C4-2B (cell line): Measurements from ENCODE around the gene ZSCAN31.
"Not testable (repeated sequence)": the region's sequence is repeated elsewhere in the genome, so short reads cannot be mapped to it uniquely, and the experiment has no call there.

Experiments used
- H3K27ac ChIP-seq: fragments of 450-650 bp; 2 replicates; pipeline ENCODE4 v1.5.1; 2017
- ZFX ChIP-seq: fragments of 450-650 bp; IDR thresholded peaks from 2 replicates; pipeline ENCODE4 v1.6.1; 2017
- TF ChIP-seq, protein P1 (sequence below): fragments of 450-650 bp; conservative IDR thresholded peaks from 2 replicates; pipeline ENCODE4 v1.5.1; 2017; ENCODE audit warnings: mild to moderate bottlenecking

ZSCAN31 gene

DNA sequence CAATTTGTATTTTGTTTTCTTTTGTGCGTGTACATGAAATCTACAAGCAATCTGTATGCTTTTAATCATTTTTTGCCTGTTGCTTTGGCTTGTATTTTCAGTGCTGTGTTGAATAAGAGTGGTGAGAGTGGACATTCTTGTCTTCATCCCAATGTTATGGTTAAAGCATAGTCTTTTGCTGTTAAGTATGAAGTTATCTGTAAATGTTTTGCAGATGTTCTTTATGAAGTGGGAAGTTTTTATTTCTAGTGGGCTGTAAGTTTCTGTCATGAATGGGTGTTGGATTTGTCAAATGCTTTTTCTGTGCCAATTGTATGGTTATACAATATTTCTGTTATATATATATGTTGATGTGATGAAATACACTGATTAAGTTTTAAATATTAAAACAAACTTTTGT is 38.0 kb upstream of the ZSCAN31 start:
- H3K27ac ChIP-seq, result no peak overlapping the region
- TF ChIP-seq, protein P1, sequence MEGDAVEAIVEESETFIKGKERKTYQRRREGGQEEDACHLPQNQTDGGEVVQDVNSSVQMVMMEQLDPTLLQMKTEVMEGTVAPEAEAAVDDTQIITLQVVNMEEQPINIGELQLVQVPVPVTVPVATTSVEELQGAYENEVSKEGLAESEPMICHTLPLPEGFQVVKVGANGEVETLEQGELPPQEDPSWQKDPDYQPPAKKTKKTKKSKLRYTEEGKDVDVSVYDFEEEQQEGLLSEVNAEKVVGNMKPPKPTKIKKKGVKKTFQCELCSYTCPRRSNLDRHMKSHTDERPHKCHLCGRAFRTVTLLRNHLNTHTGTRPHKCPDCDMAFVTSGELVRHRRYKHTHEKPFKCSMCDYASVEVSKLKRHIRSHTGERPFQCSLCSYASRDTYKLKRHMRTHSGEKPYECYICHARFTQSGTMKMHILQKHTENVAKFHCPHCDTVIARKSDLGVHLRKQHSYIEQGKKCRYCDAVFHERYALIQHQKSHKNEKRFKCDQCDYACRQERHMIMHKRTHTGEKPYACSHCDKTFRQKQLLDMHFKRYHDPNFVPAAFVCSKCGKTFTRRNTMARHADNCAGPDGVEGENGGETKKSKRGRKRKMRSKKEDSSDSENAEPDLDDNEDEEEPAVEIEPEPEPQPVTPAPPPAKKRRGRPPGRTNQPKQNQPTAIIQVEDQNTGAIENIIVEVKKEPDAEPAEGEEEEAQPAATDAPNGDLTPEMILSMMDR, result no peak
- TF ChIP-seq ZFX, result no peak

DNA sequence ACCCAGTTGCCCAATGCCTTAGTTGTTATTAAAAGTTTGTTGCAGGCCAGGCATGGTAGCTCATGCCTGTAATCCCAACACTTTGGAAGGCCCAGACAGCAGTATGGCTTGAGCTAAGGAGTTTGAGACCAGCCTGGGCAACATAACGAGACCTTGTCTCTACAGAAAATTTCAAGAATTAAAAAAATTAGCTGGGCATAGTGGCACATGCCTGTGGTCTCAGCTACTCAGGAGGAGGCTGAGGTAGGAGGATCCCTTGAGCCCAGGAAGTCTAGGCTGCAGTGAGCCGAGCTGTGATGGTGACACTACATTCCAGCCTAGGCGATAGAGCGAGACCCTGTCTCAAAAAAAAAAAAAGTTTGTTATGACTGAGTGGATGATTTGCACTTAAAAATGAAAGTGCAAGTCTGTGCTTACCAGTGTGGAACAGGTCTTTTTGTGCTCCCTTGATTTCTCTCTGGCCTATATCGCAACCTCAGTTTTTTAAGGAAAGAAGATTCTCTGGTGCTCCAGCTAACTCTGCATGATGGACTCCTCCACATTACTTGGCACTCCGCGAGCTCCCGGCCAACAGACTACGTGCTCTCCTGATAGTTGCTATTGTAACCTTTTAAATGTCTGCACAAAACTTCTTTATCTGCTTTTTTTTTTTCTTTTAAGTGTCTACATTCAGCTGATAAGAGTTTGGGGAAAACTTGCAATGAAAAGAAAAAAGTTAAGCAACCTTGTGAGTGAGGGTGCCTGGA is 35.9 kb upstream of the ZSCAN31 start:
- TF ChIP-seq ZFX, result no peak
- TF ChIP-seq, protein P1, result no peak
- H3K27ac ChIP-seq, result no peak overlapping the region

DNA sequence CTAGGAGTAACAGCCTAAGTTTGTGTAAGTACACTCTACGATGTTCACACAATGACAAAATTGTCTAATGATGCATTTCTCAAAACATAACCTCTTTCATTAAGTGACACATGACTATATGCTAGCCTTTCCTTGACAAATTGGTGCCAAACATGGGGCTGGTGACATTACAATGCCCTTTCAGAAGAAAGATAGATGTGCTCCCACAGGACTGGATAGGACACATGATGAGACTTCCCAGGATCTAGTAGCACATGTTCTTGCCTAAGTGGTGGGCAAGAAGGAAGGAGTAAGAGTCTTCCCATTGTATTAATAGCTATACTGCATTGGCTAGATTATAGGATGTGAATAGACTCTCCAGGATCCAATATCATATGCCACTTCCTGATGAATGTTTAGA is 35.3 kb upstream of the ZSCAN31 start:
- H3K27ac ChIP-seq, result no peak overlapping the region
- TF ChIP-seq ZFX, result no peak
- TF ChIP-seq, protein P1, result no peak

DNA sequence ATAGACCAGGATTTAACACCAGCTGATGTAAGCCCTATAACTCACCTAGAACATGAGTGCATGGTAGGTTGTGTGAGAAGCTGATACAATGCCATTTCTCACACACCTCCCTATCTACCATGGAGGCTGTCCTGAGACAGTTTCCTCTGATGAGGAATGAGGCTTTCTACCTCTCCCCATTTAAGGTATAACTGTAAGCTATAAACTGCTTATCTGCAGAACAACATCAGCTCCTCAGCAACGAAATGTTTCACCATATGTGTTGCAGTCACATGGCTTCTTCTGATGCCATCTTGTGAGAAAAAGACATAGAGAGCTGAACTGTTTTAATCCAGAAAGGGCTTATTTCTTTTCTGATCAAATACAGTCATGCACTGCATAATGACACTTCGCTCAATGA is 34.5 kb upstream of the ZSCAN31 start:
- TF ChIP-seq, protein P1, result no peak
- no peak for TF ChIP-seq ZFX
- no peak overlapping the region for H3K27ac ChIP-seq

DNA sequence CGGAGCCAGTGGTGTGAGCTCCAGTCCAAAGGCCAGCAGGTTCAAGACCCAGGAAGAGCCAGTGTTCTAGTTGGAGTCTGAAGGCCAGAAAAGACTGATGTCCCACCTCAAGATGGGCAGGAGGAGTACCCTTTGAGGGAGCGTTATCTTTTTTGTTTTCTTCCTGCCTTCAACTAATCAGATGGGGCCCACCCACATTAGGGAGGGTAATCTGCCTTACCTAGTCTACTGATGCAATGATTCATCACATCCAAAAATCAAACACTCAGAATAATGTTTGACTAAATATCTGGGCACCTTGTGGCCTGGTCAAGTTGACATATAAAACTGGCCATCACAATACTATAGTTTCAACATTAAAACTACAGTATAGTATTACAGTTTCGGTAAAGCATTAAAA is 33.5 kb upstream of the ZSCAN31 start:
- TF ChIP-seq, protein P1, result no peak
- no peak for TF ChIP-seq ZFX

DNA sequence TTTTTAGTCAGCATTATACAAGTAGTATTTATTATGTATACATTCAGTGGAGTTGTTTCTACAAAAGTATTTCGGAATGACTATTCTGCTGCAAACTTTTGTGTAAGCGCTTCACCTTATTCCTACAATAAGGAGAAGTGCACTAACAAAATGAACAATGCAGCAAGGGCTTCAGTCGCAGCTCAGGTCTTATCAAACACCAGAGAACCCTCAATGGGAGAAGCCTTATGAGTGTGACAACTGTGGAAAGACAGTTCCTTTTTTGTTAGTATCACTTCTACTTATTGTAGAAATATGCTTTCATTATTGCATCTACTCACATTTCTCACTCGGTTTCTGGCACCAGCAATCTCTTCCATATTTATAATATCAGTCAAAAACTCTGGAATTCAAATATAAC is 32.6 kb upstream of the ZSCAN31 start:
- H3K27ac ChIP-seq, result no peak overlapping the region
- TF ChIP-seq, protein P1, result no peak
- no peak for TF ChIP-seq ZFX

More for the DNA sequence above, 33.5 kb upstream of the ZSCAN31 start:
- no peak overlapping the region for H3K27ac ChIP-seq

DNA sequence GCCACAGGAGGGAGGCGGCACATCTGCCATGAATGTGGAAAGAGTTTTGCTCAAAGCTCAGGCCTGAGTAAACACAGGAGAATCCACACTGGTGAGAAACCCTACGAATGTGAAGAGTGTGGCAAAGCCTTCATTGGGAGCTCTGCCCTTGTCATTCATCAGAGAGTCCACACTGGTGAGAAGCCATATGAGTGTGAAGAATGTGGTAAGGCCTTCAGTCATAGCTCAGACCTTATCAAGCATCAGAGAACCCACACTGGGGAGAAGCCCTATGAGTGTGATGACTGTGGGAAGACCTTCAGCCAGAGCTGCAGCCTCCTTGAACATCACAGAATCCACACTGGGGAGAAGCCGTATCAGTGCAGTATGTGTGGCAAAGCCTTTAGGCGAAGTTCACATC is 29.6 kb upstream of the ZSCAN31 start:
- H3K27ac ChIP-seq, result not testable (repeated sequence)

DNA sequence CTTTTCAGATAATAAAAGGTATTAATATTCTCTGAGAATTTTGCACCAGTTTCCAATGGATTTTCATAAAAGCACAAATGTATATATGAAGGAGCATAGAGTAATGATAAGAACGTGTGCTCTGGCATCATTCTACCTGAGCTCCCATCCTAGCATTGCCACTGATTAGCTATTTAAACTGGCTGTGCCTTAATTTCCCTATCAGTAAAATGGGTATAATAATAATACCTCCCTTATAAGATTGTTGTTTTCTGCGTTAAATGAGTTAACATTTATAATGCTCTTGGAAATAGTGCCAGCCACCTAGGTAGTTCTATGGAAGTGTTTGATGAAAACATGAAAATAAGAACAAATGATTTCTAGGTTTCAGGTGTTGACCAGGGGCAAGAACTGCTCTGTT is 25.0 kb upstream of the ZSCAN31 start:
- no peak overlapping the region for H3K27ac ChIP-seq
- TF ChIP-seq, protein P1, result no peak
- no peak for TF ChIP-seq ZFX

DNA sequence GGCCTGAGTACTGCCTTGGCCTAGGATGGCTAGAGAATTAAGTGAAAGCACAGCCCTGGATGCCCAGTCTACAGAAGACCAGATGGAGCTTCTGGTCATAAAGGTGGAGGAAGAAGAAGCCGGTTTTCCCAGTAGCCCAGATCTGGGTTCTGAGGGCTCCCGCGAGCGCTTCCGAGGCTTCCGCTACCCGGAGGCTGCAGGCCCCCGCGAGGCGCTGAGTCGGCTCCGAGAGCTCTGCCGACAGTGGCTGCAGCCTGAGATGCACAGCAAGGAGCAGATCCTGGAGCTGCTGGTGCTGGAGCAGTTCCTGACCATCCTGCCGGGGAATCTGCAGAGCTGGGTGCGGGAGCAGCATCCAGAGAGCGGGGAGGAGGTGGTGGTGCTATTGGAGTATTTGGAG is 23.6 kb upstream of the ZSCAN31 start:
- not testable (repeated sequence) for H3K27ac ChIP-seq
